H1 (cell line): ENCODE measurements around the gene EVC2.

Experiments used
- FOSL1 ChIP-seq: IDR thresholded peaks from 2 replicates; pipeline ENCODE4 v1.6.1; 2011; ENCODE audit warnings: mild to moderate bottlenecking, low read depth, low read length, moderate library complexity; ENCODE audit not compliant: insufficient read depth
- MAX ChIP-seq: IDR thresholded peaks from 2 replicates; pipeline ENCODE4 v1.6.1; 2012; ENCODE audit warnings: inconsistent platforms
- SIRT6 ChIP-seq: IDR thresholded peaks from one replicate; pipeline ENCODE4 v1.7.1; 2012; ENCODE audit warnings: low read length, inconsistent platforms

GRCh38 chr4:5721923-5722322 is 13.6 kb upstream of the EVC2 start:
- TF ChIP-seq SIRT6 (no peak), FOSL1 (no peak), MAX (no peak)
